ENCODE data around the gene GAREM2. TPM values are rescaled to one million over a fixed set of nuclear protein-coding genes. Genes with fewer than 3 reads are reported as not detected.

The GAREM2 gene
- total and polyA plus RNA-seq, 9 of the 15 experiments (the other 6 are each of a cell fraction or from before 2014, with no cell fraction given) = 1.7 to 12.4 (median 2.5) TPM

- no peak overlapping the region for H3K27ac ChIP-seq (ENCODE audit: extremely low read depth, low read depth, low read length)
- FAIRE-seq = no peak
- no peaks in the 10 kb centered on the region for H3K9me1 ChIP-seq (ENCODE audit: control insufficient read depth, insufficient read depth, low read length)
- TF ChIP-seq PRPF4 (IDR thresholded peaks at IDR 0.05; ENCODE audit: insufficient read depth, low read depth, low read length, poor library complexity, severe bottlenecking) (no peak), FOXO4 (CRISPR knock-in tag; IDR thresholded peaks at IDR 0.05) (no peak), DIDO1 (tag; IDR thresholded peaks at IDR 0.05; ENCODE audit: low read depth) (no peak), SNRNP70 (optimal IDR thresholded peaks at IDR 0.05; ENCODE audit: low read depth, low read length) (no peak), TRIM28 (IDR thresholded peaks at IDR 0.05) (no peak), POLR2B (IDR thresholded peaks at IDR 0.05; ENCODE audit: low read depth, partially characterized antibody) (no peak), POLR2AphosphoS2 (IDR thresholded peaks at IDR 0.05; ENCODE audit: low read length) (no peak), MAX (CRISPR knock-in tag; IDR thresholded peaks at IDR 0.05) (no peak), BCLAF1 (IDR thresholded peaks at IDR 0.05; ENCODE audit: borderline replicate concordance in 1 of 2, control insufficient read depth in 1 of 2, low read depth in 2 of 2, low read length in 1 of 2) (no peak), TCF3 (CRISPR knock-in tag; IDR thresholded peaks at IDR 0.05) (no peak), DACH1 (IDR thresholded peaks at IDR 0.05; ENCODE audit: partially characterized antibody) (no peak), ZFP91 (CRISPR knock-in tag; IDR thresholded peaks at IDR 0.05) (no peak)
- no peaks in the 10 kb centered on the region for H3K9me3 ChIP-seq (replicated peaks; ENCODE audit: control insufficient read depth, insufficient read depth, low read depth, low read length)
- in situ Hi-C loops (cut with MboI) = no loop called here
- no peak for DNase-seq (ENCODE audit: extremely low read depth in 1 of 4, low spot score in 3 of 4)
- H3K4me2 ChIP-seq (ENCODE audit: insufficient read depth, low read length) = no peak overlapping the region
- H3K9ac ChIP-seq (ENCODE audit: insufficient read depth in 1 of 2, low read depth in 2 of 2, low read length in 2 of 2) = no peak overlapping the region
- no peak overlapping the region for H3K4me3 ChIP-seq
- no peaks in the 10 kb centered on the region for H3K79me2 ChIP-seq (ENCODE audit: control insufficient read depth, insufficient read depth, low read length)
- no peak overlapping the region for H2AFZ ChIP-seq (ENCODE audit: low read depth, low read length)
- H3K4me1 ChIP-seq (replicated peaks in 1 of 2; ENCODE audit: control insufficient read depth in 2 of 2, insufficient read depth in 2 of 2, low read length in 2 of 2) = peaks cover 4 to 37% of the 10 kb centered on the region in 2 experiments; a peak in 4 of 5 replicates
- ChIA-PET POLR2A (interaction anchor here (1.4 kb wide), 1 partner anchor 11 kb away, joined by 5 read pairs; no protein-coding TSS in a partner anchor), CTCF (ENCODE audit: low intra/inter-chr PET ratio) (no interaction called here)
- no TSS peak for BruUV-seq (replicated peaks)
- H3K36me3 ChIP-seq (ENCODE audit: control insufficient read depth, insufficient read depth, low read length) = no peaks in the 10 kb centered on the region
- no peaks in the 10 kb centered on the region for H3K27me3 ChIP-seq (ENCODE audit: control insufficient read depth in 2 of 2, insufficient read depth in 2 of 2, low read length in 2 of 2)
- intact Hi-C loops (cut with micrococcal nuclease) = no loop called here
- ATAC-seq = no peak
- no peaks in the 10 kb centered on the region for H4K20me1 ChIP-seq (replicated peaks; ENCODE audit: control insufficient read depth, insufficient read depth, low read length)
- WGBS (ENCODE audit: insufficient coverage, low coverage, missing lambda C conversion rate) = 71% methylated on average over 2 of the region's 3 CpGs
Observed at GRCh38 chr2:26178246-26178645, 5.4 kb downstream of the GAREM2 start.
